ENCODE data around the gene SHISA2. TPM values are rescaled to one million over a fixed set of nuclear protein-coding genes. Genes with fewer than 3 reads are reported as not detected.

The SHISA2 gene
- total RNA-seq, 6 experiments from 2014 or later = 0.07 to 0.12 TPM; not detected in 4

DNA sequence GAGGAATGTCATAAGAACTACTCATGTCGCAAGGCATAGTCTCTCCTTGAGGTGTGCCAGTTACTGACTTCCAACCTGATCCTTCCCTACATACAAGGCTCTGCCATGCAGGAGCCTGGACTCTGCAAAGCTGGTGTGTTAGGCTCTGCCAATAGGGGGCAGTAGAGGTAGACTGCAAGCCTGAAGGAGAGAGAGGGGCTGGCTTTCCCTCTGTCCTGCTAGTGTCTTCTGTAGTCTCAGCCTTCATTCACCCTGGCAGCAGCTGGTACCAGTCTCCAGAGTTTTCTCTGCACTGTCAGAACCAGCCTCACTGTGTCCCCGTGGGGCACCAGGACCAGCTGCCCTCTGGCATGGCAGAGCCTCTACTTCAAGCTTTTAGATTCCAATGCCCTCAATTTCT is 14.5 kb downstream of the SHISA2 start:
- Histone ChIP-seq H3K27me3 (no peaks in the 10 kb centered on the region), H3K4me1 (no peaks in the 10 kb centered on the region), H3K36me3 (no peaks in the 10 kb centered on the region), H3K4me3 (no peak overlapping the region), H3K9me3 (no peaks in the 10 kb centered on the region), H3K27ac (no peak overlapping the region)
- WGBS (ENCODE audit: insufficient coverage, low coverage, low lambda C conversion rate, missing lambda C conversion rate) = 30% methylated on average over 2 of the region's 2 CpGs
- DNase-seq (no peak), ATAC-seq (no peak)
- TF ChIP-seq, protein P1, sequence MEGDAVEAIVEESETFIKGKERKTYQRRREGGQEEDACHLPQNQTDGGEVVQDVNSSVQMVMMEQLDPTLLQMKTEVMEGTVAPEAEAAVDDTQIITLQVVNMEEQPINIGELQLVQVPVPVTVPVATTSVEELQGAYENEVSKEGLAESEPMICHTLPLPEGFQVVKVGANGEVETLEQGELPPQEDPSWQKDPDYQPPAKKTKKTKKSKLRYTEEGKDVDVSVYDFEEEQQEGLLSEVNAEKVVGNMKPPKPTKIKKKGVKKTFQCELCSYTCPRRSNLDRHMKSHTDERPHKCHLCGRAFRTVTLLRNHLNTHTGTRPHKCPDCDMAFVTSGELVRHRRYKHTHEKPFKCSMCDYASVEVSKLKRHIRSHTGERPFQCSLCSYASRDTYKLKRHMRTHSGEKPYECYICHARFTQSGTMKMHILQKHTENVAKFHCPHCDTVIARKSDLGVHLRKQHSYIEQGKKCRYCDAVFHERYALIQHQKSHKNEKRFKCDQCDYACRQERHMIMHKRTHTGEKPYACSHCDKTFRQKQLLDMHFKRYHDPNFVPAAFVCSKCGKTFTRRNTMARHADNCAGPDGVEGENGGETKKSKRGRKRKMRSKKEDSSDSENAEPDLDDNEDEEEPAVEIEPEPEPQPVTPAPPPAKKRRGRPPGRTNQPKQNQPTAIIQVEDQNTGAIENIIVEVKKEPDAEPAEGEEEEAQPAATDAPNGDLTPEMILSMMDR (IDR thresholded peaks at IDR 0.05) = peak in 2 of 4 donors; percentile 8 to 27
- TF ChIP-seq POLR2A (IDR thresholded peaks at IDR 0.05) = no peak
- intact Hi-C loops (cut with DNase I) = no loop called here

DNA sequence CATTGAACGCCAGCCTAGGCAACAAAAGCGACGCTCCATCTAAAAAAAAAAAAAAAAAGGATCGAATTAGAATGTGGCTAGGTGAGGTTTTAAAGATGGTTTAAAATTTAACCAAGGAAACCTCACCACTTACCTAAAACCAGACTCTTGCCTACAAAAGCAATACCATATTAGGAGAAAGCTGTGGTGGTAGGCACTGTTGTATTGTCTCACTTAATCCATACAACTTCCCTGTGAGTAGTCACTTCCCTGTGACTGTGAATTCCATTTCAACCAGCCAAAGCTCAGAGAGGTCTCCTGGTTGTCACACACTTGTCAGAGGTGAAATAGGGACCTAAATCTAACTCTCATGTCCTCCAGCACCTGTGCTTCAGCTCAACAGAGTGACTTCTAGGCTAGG is 15.4 kb downstream of the SHISA2 start:
- Histone ChIP-seq H3K27me3 (no peaks in the 10 kb centered on the region), H3K27ac (no peak overlapping the region), H3K4me1 (no peaks in the 10 kb centered on the region), H3K36me3 (no peaks in the 10 kb centered on the region), H3K4me3 (no peak overlapping the region), H3K9me3 (no peaks in the 10 kb centered on the region)
- intact Hi-C loops (cut with DNase I) = no loop called here
- DNase-seq (no peak), ATAC-seq (no peak)
- WGBS (ENCODE audit: insufficient coverage, low coverage, low lambda C conversion rate, missing lambda C conversion rate) = 65% methylated on average over 4 of the region's 4 CpGs
- TF ChIP-seq, protein P1 (IDR thresholded peaks at IDR 0.05) = no peak
- TF ChIP-seq POLR2A (IDR thresholded peaks at IDR 0.05) = no peak

DNA sequence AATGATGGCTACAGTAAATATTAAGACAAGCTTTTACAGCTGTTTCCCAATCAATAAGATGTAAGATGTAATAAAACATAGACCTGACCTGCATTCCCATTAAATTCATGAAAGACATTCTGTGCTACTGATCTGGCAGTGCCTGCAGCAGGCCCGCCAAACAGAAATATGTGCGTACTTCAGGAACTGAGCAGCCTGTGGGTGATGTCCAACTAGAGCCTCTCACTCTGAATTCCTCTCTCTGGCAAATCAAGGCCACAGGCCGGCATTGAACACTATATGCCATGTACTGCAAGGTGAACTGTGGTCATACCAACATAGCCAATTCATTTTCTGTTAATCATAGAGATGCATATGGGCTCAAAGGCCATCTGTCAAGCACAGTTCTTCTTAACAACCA is 17.8 kb downstream of the SHISA2 start:
- 76% methylated on average over 3 of the region's 3 CpGs for WGBS (ENCODE audit: insufficient coverage, low coverage, low lambda C conversion rate, missing lambda C conversion rate)
- intact Hi-C loops (cut with DNase I) = no loop called here
- Histone ChIP-seq H3K4me3 (no peak overlapping the region), H3K27ac (no peak overlapping the region), H3K9me3 (no peaks in the 10 kb centered on the region), H3K27me3 (no peaks in the 10 kb centered on the region), H3K36me3 (no peaks in the 10 kb centered on the region), H3K4me1 (no peaks in the 10 kb centered on the region)
- ATAC-seq (no peak), DNase-seq (no peak)
- TF ChIP-seq, protein P1 (IDR thresholded peaks at IDR 0.05) = no peak
- TF ChIP-seq POLR2A (IDR thresholded peaks at IDR 0.05) = no peak

DNA sequence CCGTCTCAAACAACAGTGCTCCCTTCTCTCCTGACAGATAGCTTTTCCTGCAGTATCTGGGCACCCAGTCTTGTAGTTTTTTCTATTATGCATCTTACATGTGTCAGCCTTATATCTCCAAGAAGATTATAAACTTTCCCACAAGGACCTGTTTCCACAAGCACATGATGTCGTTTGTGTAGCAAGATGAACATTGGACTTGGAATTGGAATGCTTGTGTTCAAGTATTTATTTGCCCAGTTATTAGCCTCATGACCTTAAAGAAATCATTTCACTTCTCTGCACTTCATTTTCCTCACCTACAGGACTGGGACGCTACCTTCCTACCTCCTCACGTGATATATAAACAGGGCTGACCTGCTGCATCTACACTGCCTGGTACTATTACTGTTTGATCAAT is 21.5 kb downstream of the SHISA2 start:
- WGBS (ENCODE audit: insufficient coverage, low coverage, low lambda C conversion rate, missing lambda C conversion rate) = 61% methylated on average over 4 of the region's 4 CpGs
- intact Hi-C loops (cut with DNase I) = no loop called here
- H3K36me3 ChIP-seq = no peaks in the 10 kb centered on the region
- no peak overlapping the region for H3K27ac ChIP-seq
- no peaks in the 10 kb centered on the region for H3K9me3 ChIP-seq
- ATAC-seq = no peak
- H3K4me1 ChIP-seq = no peaks in the 10 kb centered on the region
- H3K4me3 ChIP-seq = no peak overlapping the region
- TF ChIP-seq, protein P1 (IDR thresholded peaks at IDR 0.05) = no peak
- no peak for TF ChIP-seq POLR2A (IDR thresholded peaks at IDR 0.05)
- H3K27me3 ChIP-seq = no peaks in the 10 kb centered on the region
- DNase-seq = no peak

DNA sequence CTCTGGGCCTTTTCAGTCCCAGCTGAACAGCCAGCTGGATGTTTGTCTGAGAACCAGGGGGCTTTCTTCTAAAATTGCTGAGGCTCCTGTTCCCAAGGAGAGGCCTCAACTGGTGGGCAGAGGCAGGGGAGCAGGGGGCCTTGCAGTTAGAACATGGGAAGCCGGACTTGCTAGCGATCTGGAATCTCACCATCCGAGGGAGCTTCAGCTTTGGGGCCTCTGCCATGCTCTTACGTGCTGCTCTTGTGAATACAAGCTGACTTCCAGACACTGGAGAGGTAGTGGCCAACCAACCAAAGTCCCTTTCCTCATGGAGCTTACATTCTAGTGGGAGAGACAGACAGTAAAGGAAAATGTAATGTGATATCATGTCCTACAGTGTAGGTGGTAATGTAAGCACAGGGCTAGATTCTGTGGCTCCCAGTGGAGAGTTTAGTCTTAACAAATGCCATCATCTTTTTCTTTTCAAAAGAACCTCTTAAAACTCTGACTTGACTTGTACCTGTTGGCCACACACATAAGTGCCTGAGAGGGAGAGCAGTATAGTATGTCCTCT is 22.2 kb downstream of the SHISA2 start:
- H3K36me3 ChIP-seq = no peaks in the 10 kb centered on the region
- H3K4me1 ChIP-seq = no peaks in the 10 kb centered on the region
- no peak overlapping the region for H3K27ac ChIP-seq
- 33% methylated on average over 1 of the region's 4 CpGs for WGBS (ENCODE audit: insufficient coverage, low coverage, low lambda C conversion rate, missing lambda C conversion rate)
- H3K9me3 ChIP-seq = no peaks in the 10 kb centered on the region
- intact Hi-C loops (cut with DNase I) = no loop called here
- H3K27me3 ChIP-seq = no peaks in the 10 kb centered on the region
- no peak overlapping the region for H3K4me3 ChIP-seq
- no peak for TF ChIP-seq POLR2A (IDR thresholded peaks at IDR 0.05)
- TF ChIP-seq, protein P1 (IDR thresholded peaks at IDR 0.05) = no peak
- DNase-seq (no peak), ATAC-seq (no peak)
